Adipocyte (in vitro differentiated cells): ENCODE measurements around the gene CFAP43.
"Not testable (repeated sequence)": the region's sequence is repeated elsewhere in the genome, so short reads cannot be mapped to it uniquely, and the experiment has no call there.

Experiments used
- DNase-seq: peaks from one replicate; pipeline ENCODE4 v3.0.0-alpha.2; 2015; ENCODE audit warnings: low read depth
- H3K27me3 ChIP-seq: replicated peaks from 2 replicates; pipeline ENCODE4 v1.7.0; 2013; ENCODE audit warnings: mild to moderate bottlenecking, low read length, moderate library complexity; ENCODE audit not compliant: control insufficient read depth, insufficient read depth
- H3K36me3 ChIP-seq: 2 replicates; pipeline ENCODE4 v1.7.0; 2013; ENCODE audit warnings: low read length, mild to moderate bottlenecking, moderate library complexity; ENCODE audit not compliant: control insufficient read depth, insufficient read depth, severe bottlenecking
- H3K4me1 ChIP-seq: 2 replicates; pipeline ENCODE4 v1.7.0; 2013; ENCODE audit warnings: mild to moderate bottlenecking, low read length, moderate library complexity; ENCODE audit not compliant: control insufficient read depth, insufficient read depth
- H3K4me3 ChIP-seq: 2 replicates; pipeline ENCODE4 v1.7.0; 2013; ENCODE audit warnings: mild to moderate bottlenecking, low read length, moderate library complexity
- H3K9ac ChIP-seq: 2 replicates; pipeline ENCODE4 v1.7.0; 2013; ENCODE audit warnings: mild to moderate bottlenecking, low read length, moderate library complexity
- H3K9me3 ChIP-seq: 2 replicates; pipeline ENCODE4 v1.7.0; 2013; ENCODE audit warnings: mild to moderate bottlenecking, low read length, moderate library complexity; ENCODE audit not compliant: control insufficient read depth

Gene CFAP43

GRCh38 chr10:104183682-104184081 is 48.5 kb downstream of the CFAP43 start:
- H3K9me3 ChIP-seq = no peaks in the 10 kb centered on the region
- no peak for DNase-seq
- no peaks in the 10 kb centered on the region for H3K4me1 ChIP-seq
- H3K36me3 ChIP-seq = no peaks in the 10 kb centered on the region
- H3K27me3 ChIP-seq = no peaks in the 10 kb centered on the region
- no peak overlapping the region for H3K4me3 ChIP-seq
- H3K9ac ChIP-seq = no peak overlapping the region

GRCh38 chr10:104174136-104174535 is 58.0 kb downstream of the CFAP43 start:
- H3K9me3 ChIP-seq, H3K9ac ChIP-seq, DNase-seq, H3K4me1 ChIP-seq, H3K4me3 ChIP-seq, H3K27me3 ChIP-seq, H3K36me3 ChIP-seq: not testable (repeated sequence)

- Histone ChIP-seq H3K9me3 (no peaks in the 10 kb centered on the region), H3K4me3 (no peak overlapping the region), H3K9ac (no peak overlapping the region), H3K27me3 (no peaks in the 10 kb centered on the region), H3K4me1 (no peaks in the 10 kb centered on the region), H3K36me3 (no peaks in the 10 kb centered on the region)
- DNase-seq = no peak
Observed at GRCh38 chr10:104170610-104171254, 61.4 kb downstream of the CFAP43 start.

- no peaks in the 10 kb centered on the region for H3K4me1 ChIP-seq
- peaks cover 15% of the 10 kb centered on the region for H3K9me3 ChIP-seq
- H3K27me3 ChIP-seq = no peaks in the 10 kb centered on the region
- H3K4me3 ChIP-seq = no peak overlapping the region
- H3K36me3 ChIP-seq = no peaks in the 10 kb centered on the region
- DNase-seq = no peak
- no peak overlapping the region for H3K9ac ChIP-seq
Observed at GRCh38 chr10:104155591-104155990, 76.6 kb downstream of the CFAP43 start.

GRCh38 chr10:104151737-104152136 is 80.4 kb downstream of the CFAP43 start:
- Histone ChIP-seq H3K36me3 (no peaks in the 10 kb centered on the region), H3K9me3 (peaks cover 15% of the 10 kb centered on the region), H3K27me3 (no peaks in the 10 kb centered on the region), H3K4me1 (no peaks in the 10 kb centered on the region), H3K4me3 (no peak overlapping the region), H3K9ac (no peak overlapping the region)
- DNase-seq = no peak

- no peak for DNase-seq
- no peaks in the 10 kb centered on the region for H3K4me1 ChIP-seq
- H3K36me3 ChIP-seq = no peaks in the 10 kb centered on the region
- H3K9ac ChIP-seq = no peak overlapping the region
- H3K27me3 ChIP-seq = no peaks in the 10 kb centered on the region
- peaks cover 15% of the 10 kb centered on the region for H3K9me3 ChIP-seq
- H3K4me3 ChIP-seq = no peak overlapping the region
Observed at GRCh38 chr10:104150139-104150538, 82.0 kb downstream of the CFAP43 start.

- DNase-seq = no peak
Observed at GRCh38 chr10:104146882-104147281, 85.3 kb downstream of the CFAP43 start.

GRCh38 chr10:104144931-104145330 is 87.2 kb downstream of the CFAP43 start:
- Histone ChIP-seq H3K36me3 (no peaks in the 10 kb centered on the region), H3K4me3 (no peak overlapping the region), H3K9me3 (no peaks in the 10 kb centered on the region), H3K4me1 (peaks cover 8% of the 10 kb centered on the region), H3K9ac (no peak overlapping the region), H3K27me3 (no peaks in the 10 kb centered on the region)
- no peak for DNase-seq

More at GRCh38 chr10:104146882-104147281, 85.3 kb downstream of the CFAP43 start:
- Histone ChIP-seq H3K36me3 (no peaks in the 10 kb centered on the region), H3K9ac (no peak overlapping the region), H3K4me3 (no peak overlapping the region), H3K27me3 (no peaks in the 10 kb centered on the region), H3K4me1 (no peaks in the 10 kb centered on the region), H3K9me3 (peaks cover 8% of the 10 kb centered on the region)

- Histone ChIP-seq H3K27me3 (no peaks in the 10 kb centered on the region), H3K9me3 (no peaks in the 10 kb centered on the region), H3K36me3 (no peaks in the 10 kb centered on the region), H3K4me1 (peaks cover 8% of the 10 kb centered on the region), H3K4me3 (no peak overlapping the region), H3K9ac (no peak overlapping the region)
- DNase-seq = no peak
Observed at GRCh38 chr10:104143829-104144228, 88.3 kb downstream of the CFAP43 start.

GRCh38 chr10:104142081-104142480 is 90.1 kb downstream of the CFAP43 start:
- DNase-seq = no peak
- Histone ChIP-seq H3K9me3 (no peaks in the 10 kb centered on the region), H3K9ac (no peak overlapping the region), H3K27me3 (no peaks in the 10 kb centered on the region), H3K4me1 (peaks cover 8% of the 10 kb centered on the region), H3K36me3 (no peaks in the 10 kb centered on the region), H3K4me3 (no peak overlapping the region)

- Histone ChIP-seq H3K36me3 (no peaks in the 10 kb centered on the region), H3K9me3 (no peaks in the 10 kb centered on the region), H3K27me3 (no peaks in the 10 kb centered on the region), H3K9ac (no peak overlapping the region), H3K4me1 (peaks cover 8% of the 10 kb centered on the region), H3K4me3 (no peak overlapping the region)
- DNase-seq = no peak
Observed at GRCh38 chr10:104139221-104139620, 92.9 kb downstream of the CFAP43 start.

- Histone ChIP-seq H3K36me3 (no peaks in the 10 kb centered on the region), H3K27me3 (no peaks in the 10 kb centered on the region), H3K4me3 (no peak overlapping the region), H3K9ac (no peak overlapping the region), H3K4me1 (peaks cover 8% of the 10 kb centered on the region), H3K9me3 (no peaks in the 10 kb centered on the region)
- no peak for DNase-seq
Observed at GRCh38 chr10:104138131-104138530, 94.0 kb downstream of the CFAP43 start.
